B cell (primary cell): ENCODE measurements around the gene AGPAT3. TPM values are rescaled to one million over a fixed set of nuclear protein-coding genes. Genes with fewer than 3 reads are reported as not detected.

ENCODE experiments used
- ATAC-seq: fragments of 200-7000 bp; cut with Tn5 transposase; one replicate; pipeline ENCODE4 v1.10.0; 2021; ENCODE audit warnings: low read depth, mild to moderate bottlenecking, moderate number of reproducible peaks, moderate library complexity
- CTCF ChIA-PET: fragments of 350-600 bp; sonication (Branson Sonifier 250); formaldehyde crosslinking; loops from one replicate; lab custom pipeline; 2021; ENCODE audit warnings: antibody characterized with exemption, inconsistent platforms; lab: Charles Lee
- POLR2A ChIA-PET: fragments of 350-600 bp; sonication (Branson Sonifier 250); formaldehyde crosslinking; loops from one replicate; lab custom pipeline; 2021; ENCODE audit warnings: antibody characterized with exemption; lab: Charles Lee
- DNase-seq: peaks from one replicate; pipeline ENCODE4 v3.0.0; 2013
- H2AFZ ChIP-seq: 2 replicates; pipeline ENCODE4 v1.6.1; 2012; ENCODE audit warnings: mild to moderate bottlenecking, low read depth, low read length; ENCODE audit not compliant: insufficient read depth, poor library complexity, severe bottlenecking
- H3K27ac ChIP-seq, 2 donors: 1 replicate in 1 of 2; 2 replicates in 1 of 2; pipeline ENCODE4 v1.5.1; 2012 to 2013; ENCODE audit warnings: low read length in 2 of 2, mild to moderate bottlenecking in 2 of 2, moderate library complexity in 1 of 2
- H3K27me3 ChIP-seq, 4 experiments: fragments of 200-600 bp in 1 of 4; sonication (generic) in 1 of 4; replicated peaks in 1 of 4; 1 replicate in 2 of 4; 2 replicates in 2 of 4; pipeline versions ENCODE4 v1.6.1 to v1.7.0; 2013 to 2016; ENCODE audit warnings: low read length in 3 of 4, mild to moderate bottlenecking in 2 of 4, mixed read lengths in 1 of 4, moderate library complexity in 1 of 4; ENCODE audit not compliant: insufficient read depth in 4 of 4, control insufficient read depth in 3 of 4; ENCODE audit errors: control extremely low read depth in 1 of 4
- H3K36me3 ChIP-seq, 2 experiments: replicated peaks in 1 of 2; 1 replicate in 1 of 2; 2 replicates in 1 of 2; pipeline versions ENCODE4 v1.6.1 to v1.7.1; 2013; ENCODE audit warnings: low read length in 1 of 2; ENCODE audit not compliant: insufficient read depth in 2 of 2, control insufficient read depth in 1 of 2; ENCODE audit errors: control extremely low read depth in 1 of 2, extremely low read depth in 1 of 2
- H3K4me1 ChIP-seq, 2 donors: fragments of 200-600 bp in 1 of 2; sonication (generic) in 1 of 2; 1 replicate in 1 of 2; 2 replicates in 1 of 2; pipeline versions ENCODE4 v1.5.1 to v1.6.1; 2013 to 2017; ENCODE audit warnings: low read length in 2 of 2; ENCODE audit not compliant: control insufficient read depth in 2 of 2, insufficient read depth in 2 of 2
- H3K4me2 ChIP-seq: replicated peaks from 2 replicates; pipeline ENCODE3; 2012; ENCODE audit warnings: mild to moderate bottlenecking, low read depth, low read length; ENCODE audit not compliant: poor library complexity, severe bottlenecking
- H3K4me3 ChIP-seq, 5 experiments: fragments of 200-600 bp in 1 of 5; sonication (generic) in 1 of 5; 1 replicate in 3 of 5; 2 replicates in 2 of 5; pipeline versions ENCODE4 v1.5.1 to v1.7.0; 2011 to 2016; ENCODE audit warnings: low read length in 4 of 5, mild to moderate bottlenecking in 4 of 5, low read depth in 2 of 5, control low read depth in 1 of 5, moderate library complexity in 1 of 5; ENCODE audit not compliant: insufficient read depth in 1 of 5; ENCODE audit errors: control extremely low read depth in 1 of 5, extremely low read depth in 1 of 5
- H3K79me2 ChIP-seq: fragments of 200-600 bp; sonication (generic); one replicate; pipeline ENCODE4 v1.6.0; 2016; ENCODE audit warnings: low read length; ENCODE audit not compliant: control insufficient read depth, insufficient read depth
- H3K9ac ChIP-seq: fragments of 200-600 bp; sonication (generic); 2 replicates; pipeline ENCODE4 v1.6.1; 2017; ENCODE audit warnings: mild to moderate bottlenecking, low read length, moderate library complexity
- H3K9me3 ChIP-seq, 3 donors: one replicate each; pipeline versions ENCODE4 v1.6.1 to v1.7.1; 2013; ENCODE audit warnings: low read length in 2 of 3; ENCODE audit not compliant: control insufficient read depth in 2 of 3, insufficient read depth in 1 of 3; ENCODE audit errors: control extremely low read depth in 1 of 3
- H4K20me1 ChIP-seq: 2 replicates; pipeline ENCODE4 v1.6.0; 2012; ENCODE audit warnings: mild to moderate bottlenecking, low read length; ENCODE audit not compliant: insufficient read depth, control insufficient read depth, poor library complexity, severe bottlenecking
- H3K27ac Mint-ChIP-seq: one replicate; pipeline ENCODE4 v1.8.0; 2021; ENCODE audit warnings: mixed read lengths
- H3K27me3 Mint-ChIP-seq: one replicate; pipeline ENCODE4 v1.8.0; 2021; ENCODE audit warnings: mixed read lengths
- H3K4me1 Mint-ChIP-seq: one replicate; pipeline ENCODE4 v1.8.0; 2021; ENCODE audit warnings: mixed read lengths
- H3K4me3 Mint-ChIP-seq: one replicate; pipeline ENCODE4 v1.8.0; 2021; ENCODE audit warnings: mixed read lengths
- H3K9me3 Mint-ChIP-seq: one replicate; pipeline ENCODE4 v1.8.0; 2022; ENCODE audit warnings: mixed read lengths; ENCODE audit not compliant: insufficient read depth
- EZH2 ChIP-seq: IDR thresholded peaks from 2 replicates; pipeline ENCODE4 v1.6.1; 2012; ENCODE audit warnings: borderline replicate concordance, low read depth, mild to moderate bottlenecking, moderate library complexity, low read length; ENCODE audit not compliant: insufficient read depth, poor library complexity, severe bottlenecking
- WGBS: methylation state at CpG from one replicate; pipeline ENCODE4 v1.1.5; 2013; ENCODE audit warnings: missing lambda C conversion rate; ENCODE audit not compliant: insufficient coverage; 5-methylcytosine and 5-hydroxymethylcytosine counted together
- intact Hi-C: fragments of 100-400 bp; cut with micrococcal nuclease; formaldehyde crosslinking; loops from one replicate; pipeline ENCODE4 v1.10.0; 2022
- polyA plus RNA-seq: library from polyadenylated mRNA; depleted of rRNA; stranded (reverse); fragments of >200 nt; gene quantifications from 2 replicates; pipeline ENCODE4 v1.2.3, GENCODE V29; 2012
- total RNA-seq, 2 donors: library from RNA; stranded (reverse); fragments of 120-200 nt in 1 of 2; gene quantifications; 1 replicate in 1 of 2; 2 replicates in 1 of 2; pipeline versions ENCODE4 v1.2.3 to v1.2.4, GENCODE V29; 2013 to 2022
- TF ChIP-seq, protein P1 (sequence below): fragments of 200-600 bp; IDR thresholded peaks from one replicate; pipeline ENCODE4 v1.8.0; 2022; ENCODE audit warnings: antibody characterized with exemption, mild to moderate bottlenecking

Gene AGPAT3
- total and polyA plus RNA-seq, 2 donors (not counting 1 experiment from before 2014, with no cell fraction given): 14.3 to 49.3 TPM

DNA sequence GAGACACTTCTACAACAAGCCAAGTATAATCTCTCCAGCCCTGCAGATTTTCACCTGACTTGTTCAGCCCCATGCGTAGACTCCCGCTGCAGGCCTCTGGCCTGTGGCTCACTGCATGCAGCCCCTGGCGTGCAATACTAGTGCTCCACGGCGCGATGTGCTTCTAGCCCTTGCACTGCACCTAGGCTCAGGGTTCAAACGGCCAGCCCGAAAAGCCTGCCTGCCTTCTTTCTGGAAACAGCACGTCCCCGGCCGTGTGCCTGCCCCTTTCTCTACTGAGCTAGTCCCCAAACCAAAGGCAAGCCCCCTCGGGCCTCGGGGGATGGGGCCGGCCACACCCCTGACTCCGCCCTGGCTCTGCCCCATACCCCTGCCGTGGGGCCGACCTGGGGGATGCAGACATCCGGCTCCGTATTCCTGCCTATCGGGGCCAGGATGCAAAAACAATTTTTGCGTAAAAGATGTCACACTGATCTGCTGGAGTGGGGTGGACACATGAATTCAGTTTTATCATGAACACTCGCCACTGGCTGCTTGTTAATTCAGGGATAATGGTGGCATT is 120.7 kb downstream of the AGPAT3 start:
- H3K79me2 ChIP-seq: no peaks in the 10 kb centered on the region
- Mint-ChIP-seq H3K4me1 (peaks cover 8% of the 10 kb centered on the region), H3K27me3 (no peaks in the 10 kb centered on the region), H3K4me3 (no peak overlapping the region), H3K27ac (peak overlapping the region; percentile 56), H3K9me3 (no peaks in the 10 kb centered on the region)
- TF ChIP-seq, protein P1, sequence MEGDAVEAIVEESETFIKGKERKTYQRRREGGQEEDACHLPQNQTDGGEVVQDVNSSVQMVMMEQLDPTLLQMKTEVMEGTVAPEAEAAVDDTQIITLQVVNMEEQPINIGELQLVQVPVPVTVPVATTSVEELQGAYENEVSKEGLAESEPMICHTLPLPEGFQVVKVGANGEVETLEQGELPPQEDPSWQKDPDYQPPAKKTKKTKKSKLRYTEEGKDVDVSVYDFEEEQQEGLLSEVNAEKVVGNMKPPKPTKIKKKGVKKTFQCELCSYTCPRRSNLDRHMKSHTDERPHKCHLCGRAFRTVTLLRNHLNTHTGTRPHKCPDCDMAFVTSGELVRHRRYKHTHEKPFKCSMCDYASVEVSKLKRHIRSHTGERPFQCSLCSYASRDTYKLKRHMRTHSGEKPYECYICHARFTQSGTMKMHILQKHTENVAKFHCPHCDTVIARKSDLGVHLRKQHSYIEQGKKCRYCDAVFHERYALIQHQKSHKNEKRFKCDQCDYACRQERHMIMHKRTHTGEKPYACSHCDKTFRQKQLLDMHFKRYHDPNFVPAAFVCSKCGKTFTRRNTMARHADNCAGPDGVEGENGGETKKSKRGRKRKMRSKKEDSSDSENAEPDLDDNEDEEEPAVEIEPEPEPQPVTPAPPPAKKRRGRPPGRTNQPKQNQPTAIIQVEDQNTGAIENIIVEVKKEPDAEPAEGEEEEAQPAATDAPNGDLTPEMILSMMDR: no peak
- no peak for TF ChIP-seq EZH2
- CTCF ChIA-PET: no interaction called here
- ATAC-seq (no peak), DNase-seq (no peak)
- no peaks in the 10 kb centered on the region for H3K4me1 ChIP-seq
- no peak overlapping the region for H2AFZ ChIP-seq
- no peak overlapping the region for H3K4me3 ChIP-seq
- H3K27ac ChIP-seq: no peak overlapping the region
- no peaks in the 10 kb centered on the region for H4K20me1 ChIP-seq
- intact Hi-C loops: no loop called here
- POLR2A ChIA-PET: no interaction called here
- H3K36me3 ChIP-seq: peaks cover 0 to 7% of the 10 kb centered on the region in 2 experiments
- H3K9ac ChIP-seq: no peak overlapping the region
- no peaks in the 10 kb centered on the region for H3K9me3 ChIP-seq
- 31% methylated on average over 22 of the region's 22 CpGs for WGBS
- H3K4me2 ChIP-seq: no peak overlapping the region
- H3K27me3 ChIP-seq: peaks cover 0 to 5% (median 0%) of the 10 kb centered on the region in 4 experiments

DNA sequence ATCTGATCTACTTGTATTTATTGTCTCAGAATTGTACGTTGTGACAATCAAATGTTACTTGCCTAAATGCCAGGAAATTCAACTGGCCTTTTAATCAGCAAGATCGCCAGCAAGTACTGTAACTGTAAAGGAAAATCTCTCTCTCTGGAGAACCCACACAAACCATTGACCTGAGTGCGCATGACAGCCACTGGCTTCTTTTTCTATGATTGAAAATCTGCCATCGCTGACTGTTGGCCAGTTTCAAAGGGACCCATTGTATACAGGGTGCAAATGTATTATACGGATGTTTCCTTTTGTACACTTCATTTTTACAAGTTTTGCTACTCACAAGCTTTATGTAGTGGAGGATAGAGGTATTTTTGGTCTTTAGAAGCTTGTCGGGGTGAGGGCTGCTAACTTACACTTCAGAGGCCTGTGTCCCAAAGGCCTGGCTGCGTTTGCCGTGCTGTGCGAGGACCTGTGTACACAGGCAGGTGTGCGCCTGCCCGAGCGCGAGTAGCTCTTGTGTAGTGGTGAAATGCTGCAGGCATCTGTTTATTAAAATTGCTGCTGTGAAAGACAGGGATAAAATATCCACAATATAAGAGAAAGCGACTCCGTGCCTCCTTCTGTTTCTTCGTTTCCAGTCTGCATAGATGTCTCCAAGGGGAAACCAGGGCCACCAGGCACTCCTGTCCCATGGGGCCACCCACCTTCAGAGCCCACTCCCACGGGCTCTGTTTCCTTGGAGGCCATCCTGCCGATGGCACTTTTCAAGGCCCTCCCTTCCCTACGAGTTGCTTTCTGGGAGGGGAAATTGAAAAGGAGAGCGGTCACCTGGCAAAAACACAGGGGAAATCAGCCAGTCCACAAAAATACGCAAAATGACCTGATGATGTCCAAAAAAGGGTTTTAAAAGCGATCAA is 121.8 kb downstream of the AGPAT3 start:
- H2AFZ ChIP-seq: no peak overlapping the region
- H3K79me2 ChIP-seq: no peaks in the 10 kb centered on the region
- peaks cover 8% of the 10 kb centered on the region for H3K4me1 Mint-ChIP-seq
- H3K9ac ChIP-seq: no peak overlapping the region
- H3K4me1 ChIP-seq: no peaks in the 10 kb centered on the region
- H3K9me3 ChIP-seq: no peaks in the 10 kb centered on the region
- H3K4me3 ChIP-seq: no peak overlapping the region
- intact Hi-C loops: no loop called here
- ChIA-PET POLR2A (no interaction called here), CTCF (no interaction called here)
- H3K4me3 Mint-ChIP-seq: no peak overlapping the region
- TF ChIP-seq, protein P1: no peak
- TF ChIP-seq EZH2: no peak
- no peaks in the 10 kb centered on the region for H3K9me3 Mint-ChIP-seq
- H3K27me3 Mint-ChIP-seq: no peaks in the 10 kb centered on the region
- no peaks in the 10 kb centered on the region for H3K36me3 ChIP-seq
- H4K20me1 ChIP-seq: no peaks in the 10 kb centered on the region
- H3K27me3 ChIP-seq: peaks cover 0 to 5% (median 0%) of the 10 kb centered on the region in 4 experiments
- ATAC-seq (no peak), DNase-seq (no peak)
- no peak overlapping the region for H3K4me2 ChIP-seq
- 98% methylated on average over 8 of the region's 22 CpGs for WGBS
- H3K27ac ChIP-seq: no peak overlapping the region
- no peak overlapping the region for H3K27ac Mint-ChIP-seq
